Neural progenitor cell (in vitro differentiated cells): ENCODE data around the gene IFNA14.
"Not testable (repeated sequence)": the region's sequence is repeated elsewhere in the genome, so short reads cannot be mapped to it uniquely, and the experiment has no call there.

Experiments
- CTCF ChIP-seq: fragments of 200-600 bp; sonication (generic); IDR thresholded peaks from 2 replicates; pipeline ENCODE4 v1.5.1; 2017; ENCODE audit warnings: antibody characterized with exemption, mild to moderate bottlenecking
- EZH2 ChIP-seq: fragments of 200-600 bp; sonication (generic); IDR thresholded peaks from 2 replicates; pipeline ENCODE4 v1.6.1; 2017; ENCODE audit warnings: antibody characterized with exemption, mild to moderate bottlenecking, moderate library complexity

DNA sequence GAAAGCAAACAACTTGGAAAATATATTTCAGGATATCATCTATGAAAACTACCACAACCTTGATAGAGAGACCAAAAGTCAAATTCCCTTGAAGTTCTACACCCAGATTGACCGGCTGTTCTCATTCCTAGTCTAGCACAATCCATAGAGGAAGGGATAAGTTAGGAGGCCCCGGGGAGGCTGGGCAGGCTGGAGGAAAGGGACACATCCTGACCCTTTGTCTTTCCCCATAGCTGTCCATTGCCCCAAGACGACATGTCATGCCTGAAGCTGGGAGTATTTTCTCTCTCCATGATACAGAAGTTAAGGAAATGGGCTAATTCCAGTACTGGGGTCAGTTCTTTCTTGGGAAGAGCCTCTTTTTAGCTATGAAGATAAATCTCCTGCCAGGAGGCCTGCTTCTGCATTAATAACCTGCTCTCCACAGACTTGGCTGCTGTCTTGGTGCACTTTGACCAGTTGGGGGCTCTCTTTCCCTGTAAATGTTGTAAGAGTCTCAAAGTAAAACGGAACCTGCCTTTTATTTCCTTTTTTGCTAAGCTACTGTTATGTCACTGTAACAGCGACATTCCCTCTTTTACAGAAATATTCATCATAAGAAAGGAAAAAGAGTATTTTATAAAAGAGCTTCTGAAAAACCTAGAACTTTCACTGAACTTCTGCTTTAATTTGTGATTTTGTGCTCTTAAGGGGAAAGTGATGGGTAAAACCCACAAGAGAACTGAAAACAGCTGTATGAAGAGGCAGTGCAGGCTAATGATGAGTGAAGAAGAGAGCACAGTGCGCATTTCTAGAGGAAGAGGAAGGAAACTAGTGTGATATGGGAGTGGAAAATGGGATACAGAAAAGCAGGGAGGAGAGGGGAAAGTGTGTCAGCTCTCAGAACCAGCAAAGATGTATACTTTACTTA is 44.7 kb downstream of the IFNA14 start:
- peak; percentile 75 for TF ChIP-seq CTCF
- not testable (repeated sequence) for TF ChIP-seq EZH2
